Testis (tissue), 3 donors: ENCODE results near the gene CAPZB. TPM values are rescaled to one million over a fixed set of nuclear protein-coding genes. Genes with fewer than 3 reads are reported as not detected.

Experiments
- DNase-seq: peaks from one replicate; pipeline ENCODE4 v3.0.0-alpha.2; 2019
- H3K27ac ChIP-seq, 2 donors: fragments of 200-600 bp; sonication (generic); one replicate each; pipeline ENCODE4 v1.5.1; 2019
- H3K27me3 ChIP-seq: fragments of 200-600 bp; sonication (generic); one replicate; pipeline ENCODE4 v1.5.1; 2019
- H3K36me3 ChIP-seq: fragments of 200-600 bp; sonication (generic); one replicate; pipeline ENCODE4 v1.5.1; 2017; ENCODE audit warnings: low read depth; ENCODE audit errors: missing control alignments
- H3K4me1 ChIP-seq: fragments of 200-600 bp; sonication (generic); one replicate; pipeline ENCODE4 v1.5.1; 2019
- H3K4me3 ChIP-seq, 2 donors: fragments of 200-600 bp; sonication (generic); one replicate each; pipeline ENCODE4 v1.5.1; 2017 to 2019
- H3K9me3 ChIP-seq: fragments of 200-600 bp; sonication (generic); one replicate; pipeline ENCODE4 v1.5.1; 2017
- POLR2A ChIP-seq: fragments of 450-650 bp; IDR thresholded peaks from one replicate; pipeline ENCODE4 v1.6.1; 2017; ENCODE audit warnings: antibody characterized with exemption, mild to moderate bottlenecking, moderate library complexity
- WGBS, 2 donors: methylation state at CpG; one replicate each; pipeline ENCODE4 v1.1.5; 2018; 5-methylcytosine and 5-hydroxymethylcytosine counted together
- intact Hi-C: fragments of 100-400 bp; cut with DNase I; formaldehyde crosslinking; loops from one replicate; pipeline ENCODE4 v1.15.1; 2023; ENCODE audit warnings: low total_unique reads
- polyA plus RNA-seq: library from polyadenylated mRNA; stranded (reverse); fragments of 350-450 nt; fragmentation: Illumina TruSeq; extraction: RNeasy Lipid Tissue Mini Kit (QIAGEN cat#74804); gene quantifications from one replicate; pipeline ENCODE4 v1.2.3, GENCODE V29; 2014; ENCODE audit warnings: low read depth, low replicate concordance; ENCODE audit not compliant: insufficient read depth
- total RNA-seq, 2 donors: library from RNA; depleted of rRNA; stranded (reverse); fragments of >200 nt; gene quantifications; one replicate each; pipeline ENCODE4 v1.2.3, GENCODE V29; 2016
- TF ChIP-seq, protein P1 (sequence below), 3 experiments: fragments of 450-650 bp in 2 of 3; fragments of 200-600 bp in 1 of 3; sonication (generic) in 1 of 3; IDR thresholded peaks; one replicate each; pipeline ENCODE4 v1.5.1; 2016 to 2019; ENCODE audit warnings: antibody characterized with exemption in 3 of 3, mild to moderate bottlenecking in 2 of 3, moderate library complexity in 1 of 3

Gene CAPZB
- total and polyA plus RNA-seq, 3 donors from 2014 or later, result 147 to 502 (median 207) TPM

DNA sequence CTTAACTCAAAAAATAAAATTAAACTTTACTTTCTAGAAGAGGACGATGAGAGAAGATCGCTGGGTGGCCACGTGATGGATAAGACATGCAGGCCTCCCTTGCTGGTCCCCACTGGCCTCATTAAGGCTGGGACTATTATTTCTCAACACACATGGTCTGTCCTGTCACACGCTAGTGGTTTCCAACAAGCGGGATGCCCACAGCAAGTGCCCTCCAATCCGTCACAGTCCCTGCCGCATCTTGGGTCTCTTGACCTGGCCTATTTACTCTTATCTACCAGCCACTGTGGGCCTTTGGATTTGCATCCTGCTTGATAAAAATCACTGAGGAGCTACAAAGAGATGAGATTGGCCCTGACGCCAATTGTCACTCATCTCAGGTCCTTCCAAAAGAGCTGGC, 30.0 kb downstream of the CAPZB start:
- Histone ChIP-seq H3K4me1 (peaks cover 55% of the 10 kb centered on the region), H3K9me3 (no peaks in the 10 kb centered on the region)
- intact Hi-C loops, result no loop called here

DNA sequence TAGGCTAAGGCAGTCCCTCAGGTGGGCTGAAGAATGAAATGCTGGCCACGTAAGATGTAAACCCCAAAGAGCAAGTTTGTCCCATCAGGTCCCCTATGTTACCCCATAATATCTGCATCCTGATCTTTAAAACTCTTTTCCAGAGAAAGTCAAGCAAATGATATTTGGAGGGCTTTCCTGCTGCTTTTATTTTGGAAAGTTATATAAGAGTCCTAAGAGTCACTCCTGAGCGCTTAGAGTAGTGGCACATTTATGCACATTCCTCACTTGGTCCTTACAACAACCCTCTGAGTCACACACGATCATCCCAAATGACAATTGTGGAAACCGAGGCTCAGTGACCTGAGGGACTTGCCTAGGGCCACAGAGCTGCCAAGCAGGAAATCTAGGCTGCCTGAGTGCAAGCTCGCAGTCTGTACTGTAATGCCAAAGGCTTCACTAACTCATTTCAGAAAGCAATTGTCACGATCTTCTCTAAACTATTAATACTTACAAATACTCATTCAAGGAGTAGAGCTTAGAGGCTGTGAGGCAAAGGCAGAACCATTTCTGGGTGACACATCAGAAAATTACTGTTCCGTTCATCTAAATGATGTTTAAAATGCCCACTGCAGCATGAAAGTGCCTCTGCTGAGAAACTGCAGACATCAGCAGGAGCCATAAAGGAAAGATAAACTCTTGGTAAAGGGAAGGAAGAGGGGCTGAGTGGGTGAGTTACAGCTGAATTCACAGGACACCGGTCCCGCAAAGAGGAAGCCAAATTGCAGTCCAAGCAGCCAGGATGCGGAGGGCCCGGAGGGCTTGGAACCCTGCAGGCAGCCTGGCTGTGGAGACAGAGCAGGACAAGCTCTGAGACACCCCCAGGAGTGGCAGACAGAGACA, 30.8 kb downstream of the CAPZB start:
- intact Hi-C loops, result no loop called here

More for the DNA sequence above, 30.0 kb downstream of the CAPZB start:
- H3K27ac ChIP-seq, result peak overlapping the region; percentile 45 to 56
- WGBS, 2 donors, result 75 to 76% methylated on average over 8 of the region's 8 CpGs
- no peak for DNase-seq
- TF ChIP-seq, protein P1, sequence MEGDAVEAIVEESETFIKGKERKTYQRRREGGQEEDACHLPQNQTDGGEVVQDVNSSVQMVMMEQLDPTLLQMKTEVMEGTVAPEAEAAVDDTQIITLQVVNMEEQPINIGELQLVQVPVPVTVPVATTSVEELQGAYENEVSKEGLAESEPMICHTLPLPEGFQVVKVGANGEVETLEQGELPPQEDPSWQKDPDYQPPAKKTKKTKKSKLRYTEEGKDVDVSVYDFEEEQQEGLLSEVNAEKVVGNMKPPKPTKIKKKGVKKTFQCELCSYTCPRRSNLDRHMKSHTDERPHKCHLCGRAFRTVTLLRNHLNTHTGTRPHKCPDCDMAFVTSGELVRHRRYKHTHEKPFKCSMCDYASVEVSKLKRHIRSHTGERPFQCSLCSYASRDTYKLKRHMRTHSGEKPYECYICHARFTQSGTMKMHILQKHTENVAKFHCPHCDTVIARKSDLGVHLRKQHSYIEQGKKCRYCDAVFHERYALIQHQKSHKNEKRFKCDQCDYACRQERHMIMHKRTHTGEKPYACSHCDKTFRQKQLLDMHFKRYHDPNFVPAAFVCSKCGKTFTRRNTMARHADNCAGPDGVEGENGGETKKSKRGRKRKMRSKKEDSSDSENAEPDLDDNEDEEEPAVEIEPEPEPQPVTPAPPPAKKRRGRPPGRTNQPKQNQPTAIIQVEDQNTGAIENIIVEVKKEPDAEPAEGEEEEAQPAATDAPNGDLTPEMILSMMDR (IDR thresholded peaks at IDR 0.05), result no peak
- no peak for TF ChIP-seq POLR2A
- H3K27me3 ChIP-seq, result no peaks in the 10 kb centered on the region
- H3K4me3 ChIP-seq, result no peak overlapping the region
- no peaks in the 10 kb centered on the region for H3K36me3 ChIP-seq

DNA sequence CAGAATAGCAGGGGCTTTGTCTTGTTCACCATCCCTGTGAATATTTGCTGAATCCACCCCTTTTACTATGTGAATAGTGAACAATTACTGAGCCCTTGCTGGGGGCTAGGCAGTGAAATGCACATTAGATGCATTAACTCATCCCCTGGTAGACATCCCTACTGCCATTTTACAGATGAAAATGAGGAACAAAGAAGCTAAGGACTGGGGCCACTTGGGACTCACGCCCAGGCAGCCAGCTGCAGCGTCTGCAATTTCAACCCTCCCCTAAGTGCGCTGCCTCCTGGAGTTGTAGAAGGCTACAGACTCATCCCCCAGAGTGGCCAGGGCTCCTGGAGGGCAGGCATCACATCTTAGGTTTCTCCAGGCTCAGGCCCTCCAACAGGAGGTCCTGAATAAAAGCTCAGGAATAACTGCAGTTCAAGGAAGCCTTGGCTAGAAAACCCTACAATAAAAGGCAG, 31.6 kb downstream of the CAPZB start:
- H3K4me3 ChIP-seq, result no peak overlapping the region
- H3K4me1 ChIP-seq, result peaks cover 63% of the 10 kb centered on the region
- no peaks in the 10 kb centered on the region for H3K9me3 ChIP-seq
- H3K27ac ChIP-seq, result peak overlapping the region in 1 of 2 donors; percentile 56
- no peaks in the 10 kb centered on the region for H3K36me3 ChIP-seq
- no peak for TF ChIP-seq POLR2A
- TF ChIP-seq, protein P1 (IDR thresholded peaks at IDR 0.05), result no peak
- 39 to 81% methylated on average over 3 of the region's 3 CpGs for WGBS, 2 donors
- no peaks in the 10 kb centered on the region for H3K27me3 ChIP-seq
- intact Hi-C loops, result no loop called here
- DNase-seq, result peak; percentile 19

More for the DNA sequence above, 30.8 kb downstream of the CAPZB start:
- H3K4me1 ChIP-seq, result peaks cover 57% of the 10 kb centered on the region
- TF ChIP-seq, protein P1 (IDR thresholded peaks at IDR 0.05), result no peak
- no peak for TF ChIP-seq POLR2A
- H3K27ac ChIP-seq, result peak overlapping the region; percentile 45 to 56
- no peaks in the 10 kb centered on the region for H3K36me3 ChIP-seq
- H3K9me3 ChIP-seq, result no peaks in the 10 kb centered on the region
- no peak overlapping the region for H3K4me3 ChIP-seq
- no peak for DNase-seq
- no peaks in the 10 kb centered on the region for H3K27me3 ChIP-seq
- WGBS, 2 donors, result 57 to 66% methylated on average over 11 of the region's 11 CpGs

DNA sequence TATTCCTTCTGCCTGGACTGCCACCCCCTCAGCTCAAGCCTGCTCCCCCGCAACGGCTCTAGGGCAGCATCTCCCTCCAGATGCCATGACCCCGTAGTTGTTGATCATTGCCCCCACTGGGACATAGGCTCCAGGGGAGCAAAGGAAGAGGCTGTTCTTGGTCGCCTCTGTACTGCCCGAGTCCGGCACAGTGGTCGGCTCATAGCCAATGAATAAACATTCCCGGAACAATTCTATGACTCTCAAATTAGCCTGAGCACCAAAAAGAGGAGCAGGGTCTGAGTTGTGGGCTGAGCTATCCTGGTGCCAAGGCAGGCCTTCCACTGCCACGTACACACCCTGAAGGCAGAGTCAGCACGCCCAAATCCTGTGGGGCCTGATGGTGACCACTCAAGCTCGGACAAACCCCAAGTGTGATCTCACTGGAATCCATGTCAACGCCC, 33.1 kb downstream of the CAPZB start:
- H3K4me1 ChIP-seq, result peaks cover 70% of the 10 kb centered on the region
- H3K9me3 ChIP-seq, result no peaks in the 10 kb centered on the region
- no peak overlapping the region for H3K4me3 ChIP-seq
- H3K27ac ChIP-seq, result peak overlapping the region; percentile 31 to 56
- WGBS, 2 donors, result 42 to 53% methylated on average over 12 of the region's 12 CpGs
- H3K27me3 ChIP-seq, result no peaks in the 10 kb centered on the region
- TF ChIP-seq POLR2A, result no peak
- TF ChIP-seq, protein P1 (IDR thresholded peaks at IDR 0.05), result no peak
- H3K36me3 ChIP-seq, result no peaks in the 10 kb centered on the region
- intact Hi-C loops, result no loop called here
- no peak for DNase-seq
